Measurements from ENCODE around the gene MRPL50.

DNA sequence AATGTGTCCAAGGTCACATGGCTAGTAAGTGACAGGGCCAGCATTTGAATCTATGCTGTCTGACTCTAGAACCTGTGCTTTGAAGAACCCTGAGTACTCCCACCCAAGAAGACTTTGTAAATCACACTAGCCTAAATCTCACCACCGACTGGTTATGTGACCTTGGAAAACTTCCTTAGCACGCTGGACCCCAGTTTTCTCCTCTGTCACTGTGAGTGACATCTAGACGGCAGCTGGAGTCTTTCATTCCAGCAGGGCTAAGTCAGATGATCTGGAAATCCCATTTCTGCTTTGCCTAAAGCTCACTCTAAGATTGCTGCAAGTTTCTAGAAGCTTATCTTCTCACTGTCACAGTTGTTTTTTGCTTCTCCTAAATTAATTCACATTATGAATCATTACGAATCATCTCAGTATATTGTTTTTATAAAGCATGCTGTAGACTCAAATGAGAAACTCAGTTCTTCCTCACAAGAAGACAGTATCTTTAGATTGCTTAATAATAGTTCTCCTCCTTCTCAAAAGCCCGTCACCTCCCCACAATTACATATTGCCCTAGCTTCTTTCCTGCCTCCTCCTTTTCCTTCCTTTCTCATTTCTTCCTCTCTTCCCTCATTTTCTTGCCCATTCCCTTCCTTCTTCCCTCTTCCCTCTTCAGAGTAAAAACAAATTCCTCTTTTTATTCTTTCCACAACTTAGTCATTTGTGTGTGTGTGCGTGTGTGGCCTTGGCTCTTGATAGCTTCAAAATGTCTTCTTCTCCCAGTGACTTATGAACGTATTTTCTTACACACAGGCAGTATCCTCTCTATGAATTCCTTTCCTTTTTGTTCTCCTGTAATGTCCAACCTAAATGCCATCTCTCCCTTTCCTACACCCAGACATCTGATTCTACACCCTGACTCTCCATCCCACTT lies 20.4 kb upstream of the MRPL50 start:
- TF ChIP-seq POLR2A (IDR thresholded peaks at IDR 0.05; ENCODE audit: low read depth, low read length) (no peak), POLR2AphosphoS5 (IDR thresholded peaks at IDR 0.05; ENCODE audit: low read depth, low read length) (no peak), TAF1 (IDR thresholded peaks at IDR 0.05; ENCODE audit: low read depth, low read length) (no peak)

Measured in GM12891 (cell line).